IPS DF 6.9 (cell line): ENCODE measurements around the gene PLB1.

ENCODE experiments used
- DNase-seq: peaks from one replicate; pipeline ENCODE4 v3.0.0-alpha.2; 2013; ENCODE audit warnings: low read depth, low spot score
- H3K27ac ChIP-seq: one replicate; pipeline ENCODE4 v1.5.1; 2013; ENCODE audit warnings: low read length, control low read depth
- H3K27me3 ChIP-seq: 2 replicates; pipeline ENCODE4 v1.6.1; 2013; ENCODE audit warnings: mild to moderate bottlenecking, low read length; ENCODE audit not compliant: control insufficient read depth, insufficient read depth
- H3K36me3 ChIP-seq: 2 replicates; pipeline ENCODE4 v1.6.1; 2013; ENCODE audit warnings: low read length; ENCODE audit not compliant: control insufficient read depth, insufficient read depth
- H3K4me1 ChIP-seq: 2 replicates; pipeline ENCODE4 v1.6.1; 2013; ENCODE audit warnings: low read length; ENCODE audit not compliant: control insufficient read depth, insufficient read depth
- H3K4me3 ChIP-seq: 2 replicates; pipeline ENCODE4 v1.5.1; 2013; ENCODE audit warnings: mild to moderate bottlenecking, low read length
- H3K9me3 ChIP-seq: 2 replicates; pipeline ENCODE4 v1.6.1; 2013; ENCODE audit warnings: low read length, inconsistent platforms; ENCODE audit not compliant: control insufficient read depth, insufficient read depth
- WGBS: extraction: QIAGEN DNeasy Blood & Tissue Kit; methylation state at CpG from one replicate; pipeline ENCODE4 v1.1.7; 2013; ENCODE audit warnings: mixed read lengths, missing lambda C conversion rate; ENCODE audit not compliant: insufficient read length, insufficient coverage; 5-methylcytosine and 5-hydroxymethylcytosine counted together

PLB1 gene

DNA sequence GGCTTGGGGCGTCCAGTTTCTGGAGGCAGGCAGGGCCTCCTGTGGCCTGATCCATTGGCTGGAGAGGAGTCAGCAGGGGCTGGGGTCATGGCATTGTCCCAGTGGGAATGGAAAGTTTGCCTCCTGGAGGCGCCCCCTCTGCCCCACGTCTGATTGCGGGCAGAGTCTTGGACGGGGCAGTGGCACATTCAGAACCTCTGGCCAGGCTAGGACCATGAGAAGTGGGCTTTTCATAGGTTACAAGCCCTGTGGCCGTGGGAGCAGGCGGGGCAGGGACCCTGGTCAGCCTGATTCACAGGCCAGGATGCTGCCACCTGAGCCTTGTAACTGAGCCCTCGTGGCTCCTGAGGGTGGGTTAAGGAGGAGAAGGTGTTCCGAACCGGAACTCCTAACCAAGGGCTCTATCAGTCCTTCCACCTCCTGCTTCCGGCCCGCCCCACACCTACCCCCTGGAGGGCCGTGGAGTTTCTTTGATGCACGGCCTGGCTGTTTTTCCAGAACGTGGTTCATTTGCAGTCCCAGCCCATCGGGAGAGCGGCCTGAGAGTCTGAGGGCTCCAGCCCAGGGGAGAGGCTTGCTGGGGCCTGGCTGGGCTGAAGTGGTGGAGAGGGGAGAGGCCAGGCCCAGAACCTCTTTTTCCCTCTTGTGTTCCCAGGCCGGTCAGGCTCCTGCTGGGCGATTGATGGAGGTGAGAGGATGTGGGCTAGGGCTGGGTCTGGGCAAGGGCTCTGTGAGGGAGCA, 43.9 kb upstream of the PLB1 start:
- Histone ChIP-seq H3K27ac (no peak overlapping the region), H3K36me3 (no peaks in the 10 kb centered on the region), H3K4me1 (no peaks in the 10 kb centered on the region), H3K27me3 (no peaks in the 10 kb centered on the region), H3K9me3 (no peaks in the 10 kb centered on the region), H3K4me3 (no peak overlapping the region)
- no CpG with 5 or more reads among the region's 19 CpGs for WGBS
- no peak for DNase-seq

GRCh38 chr2:28452534-28453081, 43.3 kb upstream of the PLB1 start:
- no peaks in the 10 kb centered on the region for H3K36me3 ChIP-seq
- H3K27me3 ChIP-seq: no peaks in the 10 kb centered on the region
- H3K27ac ChIP-seq: no peak overlapping the region
- no peaks in the 10 kb centered on the region for H3K9me3 ChIP-seq
- no CpG with 5 or more reads among the region's 7 CpGs for WGBS
- H3K4me1 ChIP-seq: no peaks in the 10 kb centered on the region
- peak; percentile 61 for DNase-seq
- no peak overlapping the region for H3K4me3 ChIP-seq

- no peaks in the 10 kb centered on the region for H3K4me1 ChIP-seq
- no peaks in the 10 kb centered on the region for H3K27me3 ChIP-seq
- WGBS: no CpG with 5 or more reads among the region's 8 CpGs
- no peaks in the 10 kb centered on the region for H3K9me3 ChIP-seq
- no peak overlapping the region for H3K4me3 ChIP-seq
- no peak overlapping the region for H3K27ac ChIP-seq
- DNase-seq: no peak
- no peaks in the 10 kb centered on the region for H3K36me3 ChIP-seq
These were observed 42.5 kb upstream of the PLB1 start for GRCh38 chr2:28453396-28453795.

DNA sequence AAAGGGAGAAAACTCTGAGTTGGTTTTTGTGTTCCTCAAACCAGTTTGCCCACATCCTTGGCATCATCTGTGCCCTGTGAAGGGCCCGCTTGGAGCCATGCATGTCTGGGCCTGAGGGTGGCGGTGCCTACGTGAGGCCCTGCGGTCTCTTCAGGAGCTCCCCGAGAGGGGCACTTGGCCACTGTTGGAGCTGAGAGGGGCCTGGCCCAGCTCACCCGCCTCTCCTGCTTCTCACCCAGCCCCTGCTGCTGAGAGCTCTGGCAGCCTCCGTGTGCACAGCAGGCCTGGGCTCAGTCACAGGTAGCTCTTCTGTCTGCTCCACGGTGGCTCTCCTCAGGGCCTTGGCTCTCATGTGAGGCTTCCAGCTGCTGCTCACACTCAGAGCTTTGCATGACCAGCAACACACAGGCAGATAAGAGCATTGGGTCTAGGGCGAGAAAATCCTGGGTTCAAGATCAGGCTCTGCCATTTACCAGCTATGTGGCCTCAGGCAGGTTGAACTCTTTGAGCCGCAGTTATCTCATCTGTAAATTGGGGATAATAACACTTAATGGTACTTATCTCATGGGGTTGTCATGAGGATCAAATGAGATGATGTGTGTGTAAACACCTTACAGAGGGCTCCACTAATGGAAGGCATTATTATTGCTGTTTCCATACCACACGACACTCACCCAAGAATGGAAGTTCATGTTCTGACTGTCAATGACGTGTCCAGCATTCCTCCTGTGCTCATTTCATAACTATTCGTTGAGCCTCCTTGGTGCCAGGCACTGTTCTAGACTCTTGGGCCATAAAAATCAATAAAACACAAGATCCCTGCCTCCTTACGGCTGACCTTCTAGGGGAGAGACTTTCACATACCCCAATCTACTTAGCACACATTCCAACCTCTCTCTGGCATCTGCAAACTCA, 41.6 kb upstream of the PLB1 start:
- H3K9me3 ChIP-seq: no peaks in the 10 kb centered on the region
- no peak for DNase-seq
- H3K27me3 ChIP-seq: no peaks in the 10 kb centered on the region
- no peaks in the 10 kb centered on the region for H3K36me3 ChIP-seq
- no peak overlapping the region for H3K27ac ChIP-seq
- no peak overlapping the region for H3K4me3 ChIP-seq
- no peaks in the 10 kb centered on the region for H3K4me1 ChIP-seq
- no CpG with 5 or more reads among the region's 14 CpGs for WGBS

GRCh38 chr2:28457237-28457636, 38.6 kb upstream of the PLB1 start:
- Histone ChIP-seq H3K27ac (no peak overlapping the region), H3K9me3 (no peaks in the 10 kb centered on the region), H3K4me3 (no peak overlapping the region), H3K27me3 (0 out of 2 replicates have a peak, but pooled peaks cover 1% of the 10 kb centered on the region), H3K4me1 (no peaks in the 10 kb centered on the region), H3K36me3 (no peaks in the 10 kb centered on the region)
- DNase-seq: no peak
- no CpG with 5 or more reads among the region's 10 CpGs for WGBS

GRCh38 chr2:28461056-28461455, 34.8 kb upstream of the PLB1 start:
- H3K36me3 ChIP-seq: no peaks in the 10 kb centered on the region

GRCh38 chr2:28462122-28462521, 33.7 kb upstream of the PLB1 start:
- no peaks in the 10 kb centered on the region for H3K9me3 ChIP-seq
- H3K4me3 ChIP-seq: no peak overlapping the region
- H3K36me3 ChIP-seq: no peaks in the 10 kb centered on the region
- DNase-seq: no peak
- H3K27me3 ChIP-seq: 0 out of 2 replicates have a peak, but pooled peaks cover 1% of the 10 kb centered on the region
- no peaks in the 10 kb centered on the region for H3K4me1 ChIP-seq
- H3K27ac ChIP-seq: no peak overlapping the region

More at GRCh38 chr2:28461056-28461455, 34.8 kb upstream of the PLB1 start:
- H3K4me1 ChIP-seq: no peaks in the 10 kb centered on the region
- 0 out of 2 replicates have a peak, but pooled peaks cover 1% of the 10 kb centered on the region for H3K27me3 ChIP-seq
- no peak for DNase-seq
- no CpG with 5 or more reads among the region's 2 CpGs for WGBS
- H3K27ac ChIP-seq: no peak overlapping the region
- H3K9me3 ChIP-seq: no peaks in the 10 kb centered on the region
- H3K4me3 ChIP-seq: no peak overlapping the region

- H3K9me3 ChIP-seq: no peaks in the 10 kb centered on the region
- H3K4me3 ChIP-seq: no peak overlapping the region
- 0 out of 2 replicates have a peak, but pooled peaks cover 1% of the 10 kb centered on the region for H3K27me3 ChIP-seq
- no peak overlapping the region for H3K27ac ChIP-seq
- no peaks in the 10 kb centered on the region for H3K4me1 ChIP-seq
- WGBS: no CpG with 5 or more reads among the region's 6 CpGs
- H3K36me3 ChIP-seq: no peaks in the 10 kb centered on the region
- DNase-seq: no peak
These were observed 32.5 kb upstream of the PLB1 start for GRCh38 chr2:28463211-28463816.

DNA sequence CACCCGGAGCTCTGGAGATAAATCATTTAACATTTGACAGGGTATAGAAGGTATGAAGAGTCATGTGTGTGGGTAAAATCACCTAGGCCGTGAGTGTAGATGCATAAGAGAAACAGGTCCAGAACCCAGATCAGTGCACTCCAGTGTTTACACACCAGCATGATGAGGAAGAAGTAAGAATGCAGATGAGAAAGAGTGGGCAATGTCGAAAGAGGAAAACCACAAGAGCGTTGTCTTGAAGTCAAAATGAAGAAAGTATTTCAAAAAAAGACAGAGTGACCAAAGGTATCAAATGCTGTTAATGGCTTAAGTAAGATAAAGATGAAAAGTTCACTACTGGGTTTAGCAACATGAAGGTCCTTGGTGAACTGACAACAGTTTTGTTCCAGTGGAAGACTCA, 32.0 kb upstream of the PLB1 start:
- no peak overlapping the region for H3K4me3 ChIP-seq
- no CpG with 5 or more reads among the region's 4 CpGs for WGBS

More for the DNA sequence above, 32.0 kb upstream of the PLB1 start:
- H3K9me3 ChIP-seq: no peaks in the 10 kb centered on the region
- 0 out of 2 replicates have a peak, but pooled peaks cover 1% of the 10 kb centered on the region for H3K27me3 ChIP-seq
- H3K4me1 ChIP-seq: no peaks in the 10 kb centered on the region
- no peak for DNase-seq
- no peaks in the 10 kb centered on the region for H3K36me3 ChIP-seq
- no peak overlapping the region for H3K27ac ChIP-seq
